PC-9 (cell line): ENCODE results near the gene GPX6.

Experiments used
- CTCF ChIP-seq: fragments of 200-600 bp; sonication (generic); conservative IDR thresholded peaks from 2 replicates; pipeline ENCODE4 v1.6.1; 2017; ENCODE audit warnings: mixed run types, antibody characterized with exemption, mild to moderate bottlenecking, moderate library complexity
- EZH2 ChIP-seq: fragments of 200-600 bp; sonication (generic); IDR thresholded peaks from 2 replicates; pipeline ENCODE4 v1.8.0; 2017; ENCODE audit warnings: antibody characterized with exemption, low read depth

- no peak for TF ChIP-seq EZH2
- no peak for TF ChIP-seq CTCF
Observed at GRCh38 chr6:28478518-28478917, 37.1 kb downstream of the GPX6 start.
